ENCODE results near the gene RCOR3.
"Not testable (repeated sequence)": the region's sequence is repeated elsewhere in the genome, so short reads cannot be mapped to it uniquely, and the experiment has no call there.

RCOR3 gene

GRCh38 chr1:211237579-211237978 is 21.6 kb upstream of the RCOR3 start:
- TF ChIP-seq CTCF (IDR thresholded peaks at IDR 0.05; ENCODE audit: borderline replicate concordance, extremely low read depth, low read length, poor library complexity, severe bottlenecking) (no peak), EZH2 (IDR thresholded peaks at IDR 0.05; ENCODE audit: borderline replicate concordance, low read depth, low read length, severe bottlenecking) (no peak)
- H3K9ac ChIP-seq (ENCODE audit: low read depth, low read length), result no peak overlapping the region

GRCh38 chr1:211240567-211240966 is 18.6 kb upstream of the RCOR3 start:
- not testable (repeated sequence) for H3K36me3 ChIP-seq (ENCODE audit: insufficient read depth, low read length); H3K9ac ChIP-seq (ENCODE audit: low read depth, low read length); DNase-seq; ATAC-seq (ENCODE audit: insufficient read depth, low read depth); H3K4me2 ChIP-seq (ENCODE audit: insufficient read depth, low read length); H3K4me3 ChIP-seq (ENCODE audit: low read depth in 1 of 2, low read length in 2 of 2); H3K27me3 ChIP-seq (ENCODE audit: insufficient read depth, low read length, poor library complexity); H4K20me1 ChIP-seq (ENCODE audit: insufficient read depth, low read length); H2AFZ ChIP-seq (ENCODE audit: low read depth, low read length); H3K4me1 ChIP-seq (ENCODE audit: insufficient read depth, low read length); H3K9me3 ChIP-seq (ENCODE audit: insufficient read depth, low read length, severe bottlenecking); H3K79me2 ChIP-seq (ENCODE audit: insufficient read depth, low read length); H3K27ac ChIP-seq (ENCODE audit: low read length)

More at GRCh38 chr1:211237579-211237978, 21.6 kb upstream of the RCOR3 start:
- H3K4me1 ChIP-seq (ENCODE audit: insufficient read depth, low read length), result no peaks in the 10 kb centered on the region
- no peak overlapping the region for H3K4me2 ChIP-seq (ENCODE audit: insufficient read depth, low read length)
- no peaks in the 10 kb centered on the region for H3K36me3 ChIP-seq (ENCODE audit: insufficient read depth, low read length)
- no peaks in the 10 kb centered on the region for H3K79me2 ChIP-seq (ENCODE audit: insufficient read depth, low read length)
- H3K27me3 ChIP-seq (ENCODE audit: insufficient read depth, low read length, poor library complexity), result peaks cover 3% of the 10 kb centered on the region
- ATAC-seq (ENCODE audit: insufficient read depth, low read depth), result no peak
- no peak overlapping the region for H3K4me3 ChIP-seq (ENCODE audit: low read depth in 1 of 2, low read length in 2 of 2)
- no peak for DNase-seq
- no peak overlapping the region for H2AFZ ChIP-seq (ENCODE audit: low read depth, low read length)
- no peaks in the 10 kb centered on the region for H4K20me1 ChIP-seq (ENCODE audit: insufficient read depth, low read length)
- H3K9me3 ChIP-seq (ENCODE audit: insufficient read depth, low read length, severe bottlenecking), result no peaks in the 10 kb centered on the region
- H3K27ac ChIP-seq (ENCODE audit: low read length), result no peak overlapping the region

DNA sequence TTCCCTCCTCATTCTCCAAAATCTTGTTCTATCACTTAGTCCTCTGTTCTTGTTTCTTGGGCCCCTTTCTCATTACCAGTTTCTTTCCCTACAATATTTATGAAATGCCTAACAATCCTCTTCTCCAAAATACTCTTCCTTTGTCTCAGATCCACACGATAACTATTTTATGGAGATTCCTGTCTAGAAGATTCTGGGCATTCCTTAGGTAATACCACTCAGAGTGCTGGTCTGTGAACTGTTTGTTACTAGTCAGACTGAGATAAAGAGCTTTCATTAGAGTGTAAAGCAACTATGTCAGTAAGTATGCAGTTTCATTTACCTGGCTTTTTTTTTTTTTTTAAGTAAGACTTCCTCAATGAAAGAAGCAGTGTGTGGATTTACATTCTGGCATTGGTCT is 18.1 kb upstream of the RCOR3 start:
- Histone ChIP-seq H3K27ac (ENCODE audit: low read length) (no peak overlapping the region), H3K27me3 (ENCODE audit: insufficient read depth, low read length, poor library complexity) (peaks cover 3% of the 10 kb centered on the region), H3K9me3 (ENCODE audit: insufficient read depth, low read length, severe bottlenecking) (no peaks in the 10 kb centered on the region), H3K4me2 (ENCODE audit: insufficient read depth, low read length) (no peak overlapping the region), H2AFZ (ENCODE audit: low read depth, low read length) (no peak overlapping the region), H4K20me1 (ENCODE audit: insufficient read depth, low read length) (no peaks in the 10 kb centered on the region), H3K79me2 (ENCODE audit: insufficient read depth, low read length) (no peaks in the 10 kb centered on the region), H3K36me3 (ENCODE audit: insufficient read depth, low read length) (no peaks in the 10 kb centered on the region), H3K4me1 (ENCODE audit: insufficient read depth, low read length) (no peaks in the 10 kb centered on the region), H3K9ac (ENCODE audit: low read depth, low read length) (no peak overlapping the region), H3K4me3 (ENCODE audit: low read depth in 1 of 2, low read length in 2 of 2) (no peak overlapping the region)
- DNase-seq (no peak), ATAC-seq (ENCODE audit: insufficient read depth, low read depth) (no peak)
- TF ChIP-seq EZH2 (IDR thresholded peaks at IDR 0.05; ENCODE audit: borderline replicate concordance, low read depth, low read length, severe bottlenecking), result no peak
- TF ChIP-seq CTCF (IDR thresholded peaks at IDR 0.05; ENCODE audit: borderline replicate concordance, extremely low read depth, low read length, poor library complexity, severe bottlenecking), result no peak

- H3K4me2 ChIP-seq (ENCODE audit: insufficient read depth, low read length); ATAC-seq (ENCODE audit: insufficient read depth, low read depth); DNase-seq; H3K4me1 ChIP-seq (ENCODE audit: insufficient read depth, low read length); H3K9ac ChIP-seq (ENCODE audit: low read depth, low read length); H2AFZ ChIP-seq (ENCODE audit: low read depth, low read length); H3K27me3 ChIP-seq (ENCODE audit: insufficient read depth, low read length, poor library complexity); H3K4me3 ChIP-seq (ENCODE audit: low read depth in 1 of 2, low read length in 2 of 2); H3K79me2 ChIP-seq (ENCODE audit: insufficient read depth, low read length); H3K27ac ChIP-seq (ENCODE audit: low read length); H4K20me1 ChIP-seq (ENCODE audit: insufficient read depth, low read length); H3K36me3 ChIP-seq (ENCODE audit: insufficient read depth, low read length); H3K9me3 ChIP-seq (ENCODE audit: insufficient read depth, low read length, severe bottlenecking): not testable (repeated sequence)
Observed at GRCh38 chr1:211243639-211244038, 15.5 kb upstream of the RCOR3 start.

DNA sequence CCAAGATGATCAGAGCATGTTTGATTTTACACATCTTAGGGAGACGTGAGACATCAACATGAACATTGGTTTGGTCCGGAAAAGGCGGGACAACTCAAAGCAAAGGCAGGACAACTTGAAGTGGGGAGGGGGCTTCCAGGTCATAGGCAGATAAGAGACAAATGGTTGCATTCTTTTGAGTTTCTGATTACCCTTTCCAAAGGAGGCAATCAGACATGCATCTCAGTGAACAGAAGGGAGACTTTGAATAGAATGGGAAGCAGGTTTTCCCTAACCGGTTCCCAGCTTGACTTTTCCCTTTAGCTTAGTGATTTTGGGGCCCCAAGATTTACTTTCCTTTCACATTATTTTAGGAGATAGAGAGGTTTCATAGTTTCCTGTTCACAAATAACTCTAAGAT is 12.6 kb upstream of the RCOR3 start:
- H4K20me1 ChIP-seq (ENCODE audit: insufficient read depth, low read length); H3K9me3 ChIP-seq (ENCODE audit: insufficient read depth, low read length, severe bottlenecking); H3K4me2 ChIP-seq (ENCODE audit: insufficient read depth, low read length); H3K79me2 ChIP-seq (ENCODE audit: insufficient read depth, low read length); H3K4me3 ChIP-seq (ENCODE audit: low read depth in 1 of 2, low read length in 2 of 2); H2AFZ ChIP-seq (ENCODE audit: low read depth, low read length); DNase-seq; H3K27me3 ChIP-seq (ENCODE audit: insufficient read depth, low read length, poor library complexity); H3K27ac ChIP-seq (ENCODE audit: low read length); H3K4me1 ChIP-seq (ENCODE audit: insufficient read depth, low read length); ATAC-seq (ENCODE audit: insufficient read depth, low read depth); H3K9ac ChIP-seq (ENCODE audit: low read depth, low read length); H3K36me3 ChIP-seq (ENCODE audit: insufficient read depth, low read length): not testable (repeated sequence)

Data from DND-41 (cell line).